Natural killer cell (primary cell): ENCODE measurements around the gene SGCD. TPM values are rescaled to one million over a fixed set of nuclear protein-coding genes. Genes with fewer than 3 reads are reported as not detected.

Source experiments
- ATAC-seq, 3 donors: fragments of 150-1000 bp in 2 of 3; fragments of 200-7000 bp in 1 of 3; cut with Tn5 transposase; 1 replicate in 1 of 3; 2 replicates in 2 of 3; pipeline ENCODE4 v1.10.0; 2021; ENCODE audit warnings: mild to moderate bottlenecking in 2 of 3, moderate library complexity in 2 of 3
- DNase-seq, 2 donors: peaks; one replicate each; pipeline versions ENCODE4 v3.0.0 to v3.0.0-alpha.2; 2013 to 2021; ENCODE audit warnings: mixed read lengths in 1 of 2
- H3K27ac ChIP-seq: one replicate; pipeline ENCODE4 v1.5.1; 2013; ENCODE audit warnings: mild to moderate bottlenecking, low read length
- H3K27me3 ChIP-seq: one replicate; pipeline ENCODE4 v1.6.1; 2013; ENCODE audit warnings: low read length; ENCODE audit not compliant: control insufficient read depth, insufficient read depth
- H3K36me3 ChIP-seq: one replicate; pipeline ENCODE4 v1.6.1; 2013; ENCODE audit warnings: low read length; ENCODE audit not compliant: control insufficient read depth, insufficient read depth
- H3K4me1 ChIP-seq: one replicate; pipeline ENCODE4 v1.6.1; 2013; ENCODE audit warnings: low read length; ENCODE audit not compliant: control insufficient read depth, insufficient read depth
- H3K4me3 ChIP-seq: one replicate; pipeline ENCODE4 v1.5.1; 2013; ENCODE audit warnings: low read length
- H3K9me3 ChIP-seq: one replicate; pipeline ENCODE4 v1.6.1; 2013; ENCODE audit warnings: low read length; ENCODE audit not compliant: control insufficient read depth, insufficient read depth
- H3K27ac Mint-ChIP-seq, 2 donors: one replicate each; pipeline ENCODE4 v1.8.0; 2022; ENCODE audit warnings: mild to moderate bottlenecking in 2 of 2, mixed read lengths in 2 of 2, moderate library complexity in 1 of 2
- H3K27me3 Mint-ChIP-seq, 2 donors: one replicate each; pipeline ENCODE4 v1.8.0; 2022; ENCODE audit warnings: low read depth in 2 of 2, mixed read lengths in 2 of 2
- H3K36me3 Mint-ChIP-seq: one replicate; pipeline ENCODE4 v1.8.0; 2022; ENCODE audit warnings: mixed read lengths
- H3K4me1 Mint-ChIP-seq, 2 donors: one replicate each; pipeline ENCODE4 v1.8.0; 2022; ENCODE audit warnings: mixed read lengths in 2 of 2
- H3K4me3 Mint-ChIP-seq: one replicate; pipeline ENCODE4 v1.8.0; 2022; ENCODE audit warnings: mild to moderate bottlenecking, moderate library complexity, mixed read lengths
- H3K9me3 Mint-ChIP-seq, 2 donors: one replicate each; pipeline ENCODE4 v1.8.0; 2022; ENCODE audit warnings: mixed read lengths in 2 of 2
- WGBS: methylation state at CpG from one replicate; pipeline ENCODE4 v1.1.7; 2013; ENCODE audit warnings: missing lambda C conversion rate; ENCODE audit not compliant: insufficient coverage; 5-methylcytosine and 5-hydroxymethylcytosine counted together
- intact Hi-C: fragments of 100-400 bp; cut with micrococcal nuclease; formaldehyde crosslinking; loops from one replicate; pipeline ENCODE4 v1.14.2; 2022
- total RNA-seq, 4 donors: library from RNA; stranded (reverse); fragments of 120-200 nt in 1 of 4; gene quantifications; one replicate each; pipeline versions ENCODE4 v1.2.3 to v1.2.4, GENCODE V29; 2013 to 2022
- TF ChIP-seq, protein P1 (sequence below): fragments of 200-600 bp; IDR thresholded peaks from one replicate; pipeline ENCODE4 v1.8.0; 2022; ENCODE audit warnings: antibody characterized with exemption

SGCD gene
- total RNA-seq, 3 donors from 2014 or later (not counting 1 experiment from before 2014, with no cell fraction given), result 0.32 to 2.0 (median 1.4) TPM

DNA sequence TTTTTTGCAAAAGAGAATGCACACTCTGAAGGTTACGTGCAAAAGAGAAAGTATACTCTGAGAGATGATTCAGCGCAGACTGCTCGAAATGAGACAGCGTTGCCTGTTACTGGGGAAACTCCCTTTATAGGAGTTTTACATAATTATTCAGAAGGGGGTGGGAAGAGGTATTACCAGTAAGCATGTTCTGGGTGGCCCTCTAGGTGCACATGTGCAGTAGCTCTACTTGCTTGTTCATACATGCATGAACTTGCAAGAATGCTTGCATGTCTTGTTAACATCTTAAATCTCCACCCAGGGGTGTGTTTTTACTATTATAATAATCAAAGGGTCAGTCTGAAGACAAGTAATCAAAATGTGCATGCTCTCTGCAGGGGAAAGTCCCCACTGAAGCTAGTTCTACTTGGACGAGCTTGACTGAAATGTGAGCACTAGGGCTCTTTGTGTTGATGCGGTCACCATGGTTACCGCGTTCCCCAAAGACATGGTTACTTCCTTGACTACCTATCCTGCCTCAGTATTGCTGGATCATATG is 75.5 kb downstream of the SGCD start:
- H3K36me3 Mint-ChIP-seq, result no peaks in the 10 kb centered on the region
- WGBS, result 63% methylated on average over 8 of the region's 8 CpGs
- Histone ChIP-seq H3K27me3 (no peaks in the 10 kb centered on the region), H3K4me1 (no peaks in the 10 kb centered on the region), H3K36me3 (no peaks in the 10 kb centered on the region), H3K4me3 (no peak overlapping the region), H3K9me3 (no peaks in the 10 kb centered on the region), H3K27ac (no peak overlapping the region)
- ATAC-seq (peak in 2 of 3 donors; percentile 24 to 78), DNase-seq (peak in 1 of 2 donors; percentile 75)
- intact Hi-C loops, result no loop called here
- no peak overlapping the region for H3K27ac Mint-ChIP-seq
- no peaks in the 10 kb centered on the region for H3K9me3 Mint-ChIP-seq
- H3K27me3 Mint-ChIP-seq, result peaks cover 0 to 4% of the 10 kb centered on the region in 2 donors
- H3K4me3 Mint-ChIP-seq, result no peak overlapping the region
- H3K4me1 Mint-ChIP-seq, result no peaks in the 10 kb centered on the region
- TF ChIP-seq, protein P1, sequence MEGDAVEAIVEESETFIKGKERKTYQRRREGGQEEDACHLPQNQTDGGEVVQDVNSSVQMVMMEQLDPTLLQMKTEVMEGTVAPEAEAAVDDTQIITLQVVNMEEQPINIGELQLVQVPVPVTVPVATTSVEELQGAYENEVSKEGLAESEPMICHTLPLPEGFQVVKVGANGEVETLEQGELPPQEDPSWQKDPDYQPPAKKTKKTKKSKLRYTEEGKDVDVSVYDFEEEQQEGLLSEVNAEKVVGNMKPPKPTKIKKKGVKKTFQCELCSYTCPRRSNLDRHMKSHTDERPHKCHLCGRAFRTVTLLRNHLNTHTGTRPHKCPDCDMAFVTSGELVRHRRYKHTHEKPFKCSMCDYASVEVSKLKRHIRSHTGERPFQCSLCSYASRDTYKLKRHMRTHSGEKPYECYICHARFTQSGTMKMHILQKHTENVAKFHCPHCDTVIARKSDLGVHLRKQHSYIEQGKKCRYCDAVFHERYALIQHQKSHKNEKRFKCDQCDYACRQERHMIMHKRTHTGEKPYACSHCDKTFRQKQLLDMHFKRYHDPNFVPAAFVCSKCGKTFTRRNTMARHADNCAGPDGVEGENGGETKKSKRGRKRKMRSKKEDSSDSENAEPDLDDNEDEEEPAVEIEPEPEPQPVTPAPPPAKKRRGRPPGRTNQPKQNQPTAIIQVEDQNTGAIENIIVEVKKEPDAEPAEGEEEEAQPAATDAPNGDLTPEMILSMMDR, result no peak

DNA sequence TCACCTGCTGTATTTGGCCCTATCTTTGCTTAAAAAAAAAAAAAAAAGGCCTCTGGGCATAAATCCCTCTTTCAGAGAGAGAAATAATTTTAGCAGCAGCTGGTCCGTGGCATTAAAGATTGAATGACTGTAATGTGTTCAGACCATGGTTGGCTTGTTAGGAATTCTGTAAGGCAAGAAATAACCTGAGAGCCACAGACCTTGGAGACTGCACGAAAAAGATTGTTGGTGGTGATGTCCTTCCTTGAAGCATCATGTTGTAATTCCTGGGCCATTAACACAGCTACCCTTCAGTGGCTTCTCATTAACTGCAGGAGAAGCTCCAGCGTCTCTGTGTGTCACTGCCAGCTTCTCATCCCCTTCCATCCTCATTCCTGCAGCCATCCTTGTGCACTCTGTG is 79.0 kb downstream of the SGCD start:
- Mint-ChIP-seq H3K9me3 (no peaks in the 10 kb centered on the region), H3K36me3 (no peaks in the 10 kb centered on the region), H3K27me3 (peaks cover 0 to 12% of the 10 kb centered on the region in 2 donors), H3K27ac (no peak overlapping the region), H3K4me3 (no peak overlapping the region), H3K4me1 (no peaks in the 10 kb centered on the region)
- H3K27me3 ChIP-seq, result no peaks in the 10 kb centered on the region
- no peaks in the 10 kb centered on the region for H3K4me1 ChIP-seq
- no peak overlapping the region for H3K4me3 ChIP-seq
- intact Hi-C loops, result no loop called here
- TF ChIP-seq, protein P1, result no peak
- ATAC-seq (no peak), DNase-seq (no peak)
- no peak overlapping the region for H3K27ac ChIP-seq
- no peaks in the 10 kb centered on the region for H3K36me3 ChIP-seq
- H3K9me3 ChIP-seq, result no peaks in the 10 kb centered on the region
- WGBS, result 82% methylated on average over 3 of the region's 3 CpGs

DNA sequence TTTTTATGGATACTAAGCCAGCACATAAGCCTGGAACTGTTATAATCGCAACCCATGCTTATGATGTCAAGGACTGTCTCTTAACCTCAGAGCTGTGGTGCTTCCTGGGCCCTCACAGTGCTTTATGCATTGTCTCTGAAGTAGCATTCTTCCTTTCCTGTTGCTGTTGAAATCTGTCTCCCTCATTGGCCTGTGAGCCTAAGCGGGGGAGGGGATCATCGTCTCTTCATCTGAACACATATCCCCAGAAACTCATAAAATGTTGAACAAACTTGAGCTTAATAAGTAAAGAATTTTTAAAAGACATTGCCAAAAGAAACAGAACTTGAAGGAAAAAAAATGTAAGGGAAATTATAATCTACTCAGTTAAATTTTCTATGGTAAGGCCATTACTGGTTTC is 80.3 kb downstream of the SGCD start:
- Mint-ChIP-seq H3K36me3 (no peaks in the 10 kb centered on the region), H3K4me1 (no peaks in the 10 kb centered on the region), H3K9me3 (no peaks in the 10 kb centered on the region), H3K27ac (no peak overlapping the region), H3K4me3 (no peak overlapping the region), H3K27me3 (peaks cover 0 to 9% of the 10 kb centered on the region in 2 donors)
- TF ChIP-seq, protein P1, result no peak
- no peak overlapping the region for H3K4me3 ChIP-seq
- no peak for ATAC-seq
- 96% methylated on average over 1 of the region's 3 CpGs for WGBS
- DNase-seq, result no peak
- no peaks in the 10 kb centered on the region for H3K4me1 ChIP-seq
- no peak overlapping the region for H3K27ac ChIP-seq
- H3K9me3 ChIP-seq, result no peaks in the 10 kb centered on the region
- no peaks in the 10 kb centered on the region for H3K27me3 ChIP-seq
- no peaks in the 10 kb centered on the region for H3K36me3 ChIP-seq
- intact Hi-C loops, result no loop called here

DNA sequence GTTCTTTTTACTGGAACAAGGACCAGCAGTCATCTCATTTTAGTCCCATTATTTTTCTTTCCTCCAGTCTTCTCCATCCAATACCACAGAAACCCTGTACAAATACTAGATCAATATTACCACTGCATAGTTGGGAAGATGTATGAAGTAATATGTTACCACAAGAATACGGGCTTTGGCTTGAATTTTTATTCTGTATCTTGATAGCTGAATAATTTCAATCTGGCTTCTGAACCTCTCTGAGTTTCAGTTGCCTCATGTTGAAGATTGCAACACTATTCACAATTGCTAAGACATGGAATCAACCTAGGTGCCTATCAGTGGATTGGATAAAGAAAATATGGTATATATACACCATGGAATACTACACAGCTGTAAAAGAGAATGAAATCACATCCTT is 82.9 kb downstream of the SGCD start:
- Mint-ChIP-seq H3K36me3 (no peaks in the 10 kb centered on the region), H3K27me3 (peaks cover 0 to 8% of the 10 kb centered on the region in 2 donors), H3K4me1 (no peaks in the 10 kb centered on the region), H3K4me3 (no peak overlapping the region), H3K27ac (no peak overlapping the region), H3K9me3 (no peaks in the 10 kb centered on the region)
- Histone ChIP-seq H3K4me1 (no peaks in the 10 kb centered on the region), H3K27me3 (no peaks in the 10 kb centered on the region), H3K4me3 (no peak overlapping the region), H3K9me3 (no peaks in the 10 kb centered on the region), H3K36me3 (no peaks in the 10 kb centered on the region), H3K27ac (no peak overlapping the region)
- intact Hi-C loops, result no loop called here
- ATAC-seq, result no peak
- TF ChIP-seq, protein P1, result no peak
- 100% methylated on average over 1 of the region's 1 CpG for WGBS
- DNase-seq, result no peak
